ENCODE data around the gene RCN2. TPM values are rescaled to one million over a fixed set of nuclear protein-coding genes. Genes with fewer than 3 reads are reported as not detected.
"Not testable (repeated sequence)": the region's sequence is repeated elsewhere in the genome, so short reads cannot be mapped to it uniquely, and the experiment has no call there.

Gene RCN2
- polyA plus RNA-seq, 4 donors: 217 to 260 (median 257) TPM

- peak in 1 of 4 donors; percentile 4 for DNase-seq (ENCODE audit: low read depth in 4 of 4, low spot score in 3 of 4)
Observed at GRCh38 chr15:76930831-76931396, 635 bp upstream of the RCN2 start.

DNA sequence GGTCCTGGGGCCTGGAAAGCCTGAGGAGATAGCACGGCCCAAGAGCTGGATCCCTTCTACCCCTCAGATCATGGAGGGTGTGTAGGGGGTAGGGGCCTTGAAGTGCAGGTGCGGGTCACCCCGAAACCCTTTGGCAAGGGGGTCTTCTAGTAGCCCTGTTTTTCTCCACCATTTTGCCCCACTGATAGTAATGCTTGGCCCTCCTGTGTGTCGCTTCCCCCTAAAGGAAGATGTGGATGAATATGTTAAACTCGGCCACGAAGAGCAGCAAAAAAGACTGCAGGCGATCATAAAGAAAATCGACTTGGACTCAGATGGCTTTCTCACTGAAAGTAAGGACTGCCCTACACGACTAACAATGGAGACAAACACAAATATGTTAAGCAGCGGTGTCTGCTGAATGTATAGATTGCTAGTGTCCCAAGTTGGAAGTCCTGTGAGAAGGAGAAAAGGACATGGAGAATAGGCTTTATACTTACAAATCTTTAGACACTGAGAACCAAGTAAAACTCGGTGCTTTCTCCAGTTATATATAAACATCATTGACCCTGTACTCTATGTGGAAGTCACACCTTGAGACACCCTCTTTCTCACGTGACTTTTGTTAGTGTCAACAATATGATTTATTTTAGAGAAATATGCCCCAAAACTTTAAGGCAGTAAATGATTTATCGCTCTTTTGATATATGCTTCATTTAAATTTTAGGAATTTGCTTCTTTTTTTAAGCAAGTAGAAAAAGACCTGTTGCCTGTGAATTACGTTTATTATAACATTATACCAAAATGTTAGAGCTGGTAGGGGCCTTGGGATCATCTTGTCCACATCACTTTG, 802 bp downstream of the RCN2 start:
- peak in 2 of 4 donors; percentile 20 to 25 for DNase-seq (ENCODE audit: low read depth in 4 of 4, low spot score in 3 of 4)

GRCh38 chr15:76935620-76936019, 4.1 kb downstream of the RCN2 start:
- no peak for DNase-seq (ENCODE audit: low read depth in 4 of 4, low spot score in 3 of 4)

- no peak for DNase-seq (ENCODE audit: low read depth in 4 of 4, low spot score in 3 of 4)
Observed at GRCh38 chr15:76936671-76937070, 5.1 kb downstream of the RCN2 start.

- no peak for DNase-seq (ENCODE audit: low read depth in 4 of 4, low spot score in 3 of 4)
Observed at GRCh38 chr15:76938752-76939151, 7.2 kb downstream of the RCN2 start.

GRCh38 chr15:76939715-76940114, 8.2 kb downstream of the RCN2 start:
- no peak for DNase-seq (ENCODE audit: low read depth in 4 of 4, low spot score in 3 of 4)

DNA sequence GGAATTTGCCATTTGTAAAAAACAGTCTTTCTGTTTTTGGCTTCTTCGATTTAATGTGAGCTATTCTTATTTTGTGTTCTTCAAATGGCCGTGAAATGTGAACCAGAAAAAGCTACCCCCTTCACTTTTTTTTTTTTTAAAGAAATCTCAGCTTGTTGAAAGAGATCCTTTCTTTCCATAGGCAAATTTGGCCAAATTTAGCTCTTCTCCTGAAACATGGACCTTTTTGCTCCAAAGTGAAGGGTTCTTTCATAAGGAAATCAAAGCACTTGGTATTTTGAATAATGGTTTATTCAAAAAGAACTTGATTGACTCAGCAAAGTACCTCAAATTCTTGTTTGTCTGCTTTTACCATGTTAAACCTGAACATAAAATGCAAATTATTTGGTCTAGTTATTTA, 10.1 kb downstream of the RCN2 start:
- no peak for DNase-seq (ENCODE audit: low read depth in 4 of 4, low spot score in 3 of 4)

DNA sequence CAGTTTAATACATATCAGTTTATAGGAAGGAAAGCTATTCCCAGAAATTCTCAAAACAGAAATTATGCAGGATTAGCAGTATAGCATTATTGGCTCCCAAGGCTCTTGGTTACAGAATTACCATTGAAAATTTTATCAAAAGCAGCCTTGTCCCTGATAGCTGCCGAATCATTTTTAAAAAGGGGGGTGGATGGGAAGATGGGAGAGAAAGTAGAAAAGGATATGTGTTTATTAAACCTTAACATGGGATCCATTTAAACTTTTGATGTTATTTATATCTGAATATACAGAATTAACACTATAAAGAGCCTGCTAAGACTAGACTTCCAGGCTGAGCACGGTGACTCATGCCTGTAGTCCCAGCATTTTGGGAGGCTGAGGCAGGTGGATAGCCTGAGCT, 10.8 kb downstream of the RCN2 start:
- DNase-seq (ENCODE audit: low read depth in 4 of 4, low spot score in 3 of 4): no peak

GRCh38 chr15:76945494-76946093, 14.0 kb downstream of the RCN2 start:
- no peak for DNase-seq (ENCODE audit: low read depth in 4 of 4, low spot score in 3 of 4)

- no peak for DNase-seq (ENCODE audit: low read depth in 4 of 4, low spot score in 3 of 4)
Observed at GRCh38 chr15:76947454-76947853, 15.9 kb downstream of the RCN2 start.

GRCh38 chr15:76951220-76951619, 19.7 kb downstream of the RCN2 start:
- DNase-seq (ENCODE audit: low read depth in 4 of 4, low spot score in 3 of 4): no peak

DNA sequence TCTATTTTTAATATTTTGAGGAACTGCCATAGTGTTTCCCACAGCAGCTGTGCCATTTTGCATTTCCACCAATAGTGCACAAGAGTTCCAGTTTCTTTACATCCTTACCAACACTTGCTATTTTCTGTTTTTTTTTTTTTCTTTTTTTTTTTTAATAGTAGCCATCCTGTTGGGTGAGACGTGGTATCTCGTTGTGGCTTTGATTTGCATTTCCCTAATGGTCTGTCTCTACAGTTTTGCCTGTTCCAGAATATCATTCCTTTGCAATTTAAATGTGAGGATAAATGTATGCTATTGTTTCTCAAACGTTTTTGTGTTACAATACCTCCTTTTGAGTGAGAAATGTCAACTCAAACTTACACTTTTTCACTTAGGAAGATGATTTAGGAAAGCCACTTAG, 22.4 kb downstream of the RCN2 start:
- DNase-seq (ENCODE audit: low read depth in 4 of 4, low spot score in 3 of 4): no peak

DNA sequence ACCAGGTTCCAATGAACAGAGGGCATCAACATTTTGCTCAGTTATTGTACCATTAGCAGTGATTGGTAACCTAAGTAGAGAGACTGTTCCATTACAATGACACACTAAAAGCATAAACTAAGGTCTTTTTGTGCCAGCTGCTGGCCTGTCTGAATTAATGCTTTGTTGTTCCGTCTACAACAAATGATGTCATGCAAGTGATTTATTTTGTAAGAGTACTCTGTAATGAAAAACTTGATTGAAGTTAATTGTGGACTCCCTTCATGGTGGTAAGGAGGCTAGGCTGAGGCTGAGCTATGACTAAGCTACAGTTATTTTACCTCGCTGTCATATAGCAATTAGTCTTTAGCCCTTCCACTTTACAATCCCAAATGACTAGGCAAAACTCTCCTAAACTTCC, 23.2 kb downstream of the RCN2 start:
- DNase-seq (ENCODE audit: low read depth in 4 of 4, low spot score in 3 of 4): no peak

DNA sequence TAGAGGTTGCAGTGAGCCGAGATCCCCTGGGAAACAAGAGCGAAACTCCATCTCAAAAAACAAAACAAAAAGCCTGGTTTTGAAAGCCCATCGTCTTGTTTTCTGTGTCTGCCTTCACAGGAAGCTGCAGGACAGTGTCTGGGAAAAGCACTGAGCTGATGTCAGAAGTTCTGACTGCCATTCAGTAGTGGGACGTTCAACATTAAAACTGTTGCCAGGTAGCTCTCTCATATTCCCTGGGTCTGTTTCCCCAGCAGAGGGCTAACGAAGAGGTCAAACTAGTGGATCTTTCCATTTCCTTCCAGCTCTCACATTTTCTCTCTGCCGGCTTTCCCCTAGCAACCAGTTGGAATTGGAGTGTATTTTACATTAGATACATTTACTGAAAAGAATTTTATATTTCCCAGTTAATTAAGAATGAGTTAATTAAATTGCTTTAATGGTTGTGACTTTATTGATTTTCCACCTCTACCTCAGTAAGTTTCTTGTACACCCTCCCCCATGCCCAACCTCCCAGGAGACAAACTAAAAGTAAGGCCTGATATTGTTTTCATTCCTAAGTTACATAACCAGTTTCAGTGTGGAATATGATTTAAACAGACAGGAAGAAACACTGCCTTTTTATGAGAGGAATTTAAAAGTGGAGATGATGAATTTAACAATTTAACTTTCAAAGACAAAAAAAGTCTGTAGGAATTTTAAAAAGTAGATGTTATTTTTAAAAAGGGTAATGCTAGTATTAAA, 29.9 kb downstream of the RCN2 start:
- DNase-seq (ENCODE audit: low read depth in 4 of 4, low spot score in 3 of 4): no peak

- DNase-seq (ENCODE audit: low read depth in 4 of 4, low spot score in 3 of 4): no peak
Observed at GRCh38 chr15:76962337-76963013, 30.9 kb downstream of the RCN2 start.

- DNase-seq (ENCODE audit: low read depth in 4 of 4, low spot score in 3 of 4): no peak
Observed at GRCh38 chr15:76963596-76963995, 32.0 kb downstream of the RCN2 start.

DNA sequence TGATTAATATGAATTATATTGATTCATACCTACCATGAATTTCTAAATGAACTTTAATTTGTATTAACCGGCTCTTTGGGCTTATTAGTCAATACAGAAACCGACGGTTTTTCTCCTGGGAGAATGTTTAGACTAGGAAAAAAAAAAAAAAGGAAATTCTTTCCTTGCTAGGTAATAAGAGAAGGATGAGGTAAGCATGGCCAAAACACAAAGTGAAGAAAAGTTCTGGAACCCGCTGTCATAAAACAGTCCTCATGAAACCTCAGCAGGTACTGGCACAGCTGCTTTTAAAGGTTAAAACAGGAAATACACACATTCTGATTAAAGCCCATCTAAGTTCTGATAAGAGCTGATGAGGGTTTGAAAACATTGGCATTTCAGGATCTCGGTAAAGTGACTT, 32.6 kb downstream of the RCN2 start:
- no peak for DNase-seq (ENCODE audit: low read depth in 4 of 4, low spot score in 3 of 4)

DNA sequence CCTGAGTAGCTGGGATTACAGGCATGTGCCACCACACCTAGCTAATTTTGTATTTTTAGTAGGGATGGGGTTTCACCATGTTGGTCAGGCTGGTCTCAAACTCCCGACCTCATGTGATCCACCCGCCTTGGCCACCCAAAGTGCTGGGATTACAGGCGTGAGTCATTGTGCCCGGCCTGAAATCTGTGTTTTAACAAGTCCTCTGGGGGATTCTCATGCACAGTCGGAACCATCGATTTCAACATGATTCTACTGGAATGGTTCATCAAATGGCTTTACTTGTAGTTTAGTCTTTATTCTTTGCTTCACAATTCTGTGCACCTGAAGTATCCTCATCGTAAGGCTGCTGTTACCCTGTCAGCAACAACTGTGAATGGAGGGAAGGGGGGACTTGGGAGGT, 34.5 kb downstream of the RCN2 start:
- not testable (repeated sequence) for DNase-seq (ENCODE audit: low read depth in 4 of 4, low spot score in 3 of 4)

DNA sequence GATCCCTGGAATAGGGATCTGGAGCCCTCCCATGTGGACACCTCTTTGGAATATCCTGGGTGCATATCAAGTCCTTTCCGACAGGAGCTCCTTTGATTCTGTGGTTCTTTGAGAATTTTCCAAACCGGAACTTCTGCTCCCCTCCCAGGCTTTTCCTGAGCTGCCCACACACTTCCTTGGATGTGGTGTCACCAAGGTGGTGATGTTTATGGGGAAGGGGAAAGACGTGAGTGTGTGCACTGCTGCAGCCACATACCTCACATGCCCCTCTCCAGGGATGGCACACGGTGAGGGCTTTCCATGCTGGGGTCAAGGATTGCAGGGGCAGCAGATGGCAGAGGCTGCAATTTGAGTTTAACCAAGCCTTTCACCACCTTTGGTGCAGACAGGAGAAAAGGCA, 35.5 kb downstream of the RCN2 start:
- DNase-seq (ENCODE audit: low read depth in 4 of 4, low spot score in 3 of 4): no peak

DNA sequence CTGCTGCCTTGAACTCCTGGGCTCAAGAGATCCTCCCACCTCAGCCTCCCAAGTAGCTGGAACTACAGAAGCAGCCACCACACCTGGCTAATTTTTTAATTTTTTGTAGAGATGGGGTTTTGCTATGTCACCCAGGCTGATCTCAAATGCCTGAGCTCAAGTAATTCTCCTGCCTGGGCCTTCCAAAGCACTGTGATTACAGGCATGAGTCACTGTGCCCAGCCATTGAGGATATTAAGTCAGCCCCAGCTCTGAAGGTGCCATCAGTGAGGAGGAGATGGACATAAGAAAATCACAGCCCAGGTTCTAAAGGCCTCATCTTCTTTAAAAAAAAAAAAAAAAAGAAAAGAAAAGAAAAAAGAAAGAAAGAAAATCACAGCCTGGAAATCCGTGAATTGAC, 36.8 kb downstream of the RCN2 start:
- no peak for DNase-seq (ENCODE audit: low read depth in 4 of 4, low spot score in 3 of 4)
